HEK293T (cell line): ENCODE measurements around the gene MAP3K20.

Source experiments
- ARNT ChIP-seq: fragments of 450-650 bp; IDR thresholded peaks from 2 replicates; pipeline ENCODE4 v1.6.1; 2017; ENCODE audit warnings: mild to moderate bottlenecking
- BHLHE40 ChIP-seq: fragments of 450-650 bp; IDR thresholded peaks from 2 replicates; pipeline ENCODE4 v1.6.1; 2016; ENCODE audit warnings: mild to moderate bottlenecking, moderate library complexity, borderline replicate concordance
- FOXK2 ChIP-seq: fragments of 450-650 bp; IDR thresholded peaks from 2 replicates; pipeline ENCODE4 v1.6.1; 2016; ENCODE audit warnings: mild to moderate bottlenecking
- L3MBTL2 ChIP-seq: fragments of 450-650 bp; conservative IDR thresholded peaks from 2 replicates; pipeline ENCODE4 v1.6.1; 2016; ENCODE audit warnings: mild to moderate bottlenecking
- LEF1 ChIP-seq: fragments of 450-650 bp; IDR thresholded peaks from 2 replicates; pipeline ENCODE4 v1.6.1; 2017; ENCODE audit warnings: mild to moderate bottlenecking, borderline replicate concordance
- SP1 ChIP-seq: fragments of 450-650 bp; IDR thresholded peaks from 2 replicates; pipeline ENCODE4 v1.6.1; 2017
- TF ChIP-seq, protein P1 (sequence below): fragments of 450-650 bp; IDR thresholded peaks from 2 replicates; pipeline ENCODE4 v1.6.1; 2016

DNA sequence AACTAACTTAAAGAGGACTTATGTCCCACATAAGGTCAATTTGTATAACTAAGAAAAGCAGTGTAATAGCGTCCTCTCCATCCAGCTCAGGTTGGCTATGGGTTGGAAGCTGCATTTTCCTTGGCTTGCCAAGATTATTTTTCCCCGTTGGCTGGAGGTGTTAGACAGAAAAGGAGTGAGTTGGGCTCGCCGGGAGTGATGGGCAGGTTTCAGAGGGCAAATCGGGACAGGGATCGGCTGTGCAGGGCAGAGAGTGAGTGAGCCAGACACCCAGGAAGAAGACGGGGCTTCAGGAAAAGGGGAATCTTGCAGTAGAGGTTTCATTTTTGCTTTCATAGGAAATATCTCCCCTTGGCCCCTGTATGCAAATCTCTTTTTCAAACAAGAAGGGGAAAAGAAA, 41.5 kb upstream of the MAP3K20 start:
- TF ChIP-seq, protein P1, sequence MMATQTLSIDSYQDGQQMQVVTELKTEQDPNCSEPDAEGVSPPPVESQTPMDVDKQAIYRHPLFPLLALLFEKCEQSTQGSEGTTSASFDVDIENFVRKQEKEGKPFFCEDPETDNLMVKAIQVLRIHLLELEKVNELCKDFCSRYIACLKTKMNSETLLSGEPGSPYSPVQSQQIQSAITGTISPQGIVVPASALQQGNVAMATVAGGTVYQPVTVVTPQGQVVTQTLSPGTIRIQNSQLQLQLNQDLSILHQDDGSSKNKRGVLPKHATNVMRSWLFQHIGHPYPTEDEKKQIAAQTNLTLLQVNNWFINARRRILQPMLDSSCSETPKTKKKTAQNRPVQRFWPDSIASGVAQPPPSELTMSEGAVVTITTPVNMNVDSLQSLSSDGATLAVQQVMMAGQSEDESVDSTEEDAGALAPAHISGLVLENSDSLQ = no peak
- TF ChIP-seq SP1 (no peak), ARNT (no peak), FOXK2 (no peak), L3MBTL2 (no peak), BHLHE40 (no peak), LEF1 (no peak)
